ENCODE data around the gene CAMK1D.

CAMK1D gene

DNA sequence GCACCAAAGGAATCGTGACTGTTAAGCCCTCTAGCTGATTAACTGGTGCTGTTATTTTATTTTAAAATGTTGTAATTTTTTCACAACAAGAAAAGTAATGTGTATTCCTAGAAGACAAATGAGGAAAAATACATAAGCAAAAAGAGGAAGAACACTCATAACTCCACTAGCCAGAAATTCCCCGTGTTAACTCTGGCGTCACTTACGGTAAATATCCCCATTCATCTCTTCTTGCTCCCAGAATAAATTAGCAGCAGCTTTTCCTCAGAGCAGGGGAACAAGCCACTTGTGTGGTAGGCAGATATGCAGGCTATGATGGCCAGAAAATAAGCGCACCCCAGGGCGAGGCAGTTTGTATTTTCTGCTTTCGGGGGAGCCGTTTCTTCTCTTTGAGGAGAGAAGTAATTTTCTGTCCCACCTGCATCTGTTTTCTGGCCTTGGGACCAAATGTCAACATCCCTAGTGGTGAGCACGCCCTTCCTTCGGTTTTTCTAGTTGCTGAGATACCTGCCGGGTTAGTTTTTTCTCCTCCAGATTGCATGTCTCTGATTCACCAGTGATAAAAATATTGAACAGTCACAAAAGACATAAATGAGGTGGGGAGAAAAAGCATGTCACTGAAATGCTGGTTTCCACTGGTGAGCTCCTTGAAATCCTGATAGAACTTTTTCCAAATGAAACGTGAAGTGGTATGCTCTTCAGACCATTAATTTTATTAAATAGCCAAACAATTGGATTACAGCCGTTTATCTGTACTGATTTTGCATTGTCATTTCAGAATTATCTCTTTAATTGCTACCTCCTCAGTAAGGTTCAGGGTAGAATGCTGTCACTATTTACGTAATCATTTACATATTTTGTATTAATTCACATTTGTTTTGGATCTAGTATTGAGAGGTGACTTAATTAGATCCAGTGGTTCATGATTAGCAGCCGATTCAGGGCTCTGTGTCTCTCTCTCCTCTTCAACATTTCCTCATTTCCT is 268.1 kb downstream of the CAMK1D start:
- TF ChIP-seq, protein P1, sequence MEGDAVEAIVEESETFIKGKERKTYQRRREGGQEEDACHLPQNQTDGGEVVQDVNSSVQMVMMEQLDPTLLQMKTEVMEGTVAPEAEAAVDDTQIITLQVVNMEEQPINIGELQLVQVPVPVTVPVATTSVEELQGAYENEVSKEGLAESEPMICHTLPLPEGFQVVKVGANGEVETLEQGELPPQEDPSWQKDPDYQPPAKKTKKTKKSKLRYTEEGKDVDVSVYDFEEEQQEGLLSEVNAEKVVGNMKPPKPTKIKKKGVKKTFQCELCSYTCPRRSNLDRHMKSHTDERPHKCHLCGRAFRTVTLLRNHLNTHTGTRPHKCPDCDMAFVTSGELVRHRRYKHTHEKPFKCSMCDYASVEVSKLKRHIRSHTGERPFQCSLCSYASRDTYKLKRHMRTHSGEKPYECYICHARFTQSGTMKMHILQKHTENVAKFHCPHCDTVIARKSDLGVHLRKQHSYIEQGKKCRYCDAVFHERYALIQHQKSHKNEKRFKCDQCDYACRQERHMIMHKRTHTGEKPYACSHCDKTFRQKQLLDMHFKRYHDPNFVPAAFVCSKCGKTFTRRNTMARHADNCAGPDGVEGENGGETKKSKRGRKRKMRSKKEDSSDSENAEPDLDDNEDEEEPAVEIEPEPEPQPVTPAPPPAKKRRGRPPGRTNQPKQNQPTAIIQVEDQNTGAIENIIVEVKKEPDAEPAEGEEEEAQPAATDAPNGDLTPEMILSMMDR (IDR thresholded peaks at IDR 0.05; ENCODE audit: low read depth, low read length, missing control alignments), result no peak
- no peak for DNase-seq (ENCODE audit: low read depth)
- in situ Hi-C loops (cut with HindIII; ENCODE audit: low sequenced_read_pairs), result no loop called here
- no peak overlapping the region for H3K4me3 ChIP-seq (ENCODE audit: low read depth, low read length)

DNA sequence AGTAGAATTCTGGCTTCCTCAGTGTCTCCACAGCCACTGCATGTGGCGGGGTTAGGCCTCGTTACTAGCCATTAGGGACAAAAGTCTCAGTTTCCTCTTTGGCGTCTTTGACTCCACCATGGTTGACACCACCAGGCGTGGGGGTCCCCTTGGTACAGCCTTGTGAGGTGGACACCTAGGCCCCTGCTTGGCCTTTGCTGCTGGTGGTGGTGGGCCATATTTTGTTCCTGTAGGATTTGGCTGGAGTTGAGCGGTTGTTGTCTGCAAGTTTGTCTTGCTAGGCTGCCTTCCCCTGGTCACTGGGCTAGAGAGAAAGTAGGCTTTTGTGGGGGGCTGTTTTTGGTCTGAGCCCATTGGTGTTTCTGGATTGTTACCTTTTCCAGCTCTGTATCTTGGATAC is 272.7 kb downstream of the CAMK1D start:
- TF ChIP-seq, protein P1 (IDR thresholded peaks at IDR 0.05; ENCODE audit: low read depth, low read length, missing control alignments), result no peak
- no peak for DNase-seq (ENCODE audit: low read depth)
- in situ Hi-C loops (cut with HindIII; ENCODE audit: low sequenced_read_pairs), result no loop called here
- no peak overlapping the region for H3K4me3 ChIP-seq (ENCODE audit: low read depth, low read length)

DNA sequence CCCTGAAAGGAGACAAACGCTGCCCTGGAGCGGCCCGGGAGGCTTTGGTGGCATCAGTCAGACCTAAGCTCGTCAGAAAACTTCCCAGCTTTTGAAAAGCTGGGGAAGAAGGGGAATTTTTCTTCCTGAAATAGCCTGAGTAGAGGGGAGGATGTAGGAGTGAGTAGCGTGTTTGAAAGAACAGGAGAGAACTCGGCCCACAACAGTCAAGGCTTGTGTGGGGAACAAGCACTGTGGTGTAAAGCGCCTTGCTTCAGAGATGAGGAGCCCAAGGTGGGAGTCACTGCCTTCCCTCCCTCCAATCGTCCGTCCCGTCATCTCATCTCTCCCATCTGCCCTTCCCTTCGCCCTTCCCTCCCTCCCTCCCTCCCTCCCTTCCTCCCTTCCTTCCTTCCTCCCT is 273.3 kb downstream of the CAMK1D start:
- no peak overlapping the region for H3K4me3 ChIP-seq (ENCODE audit: low read depth, low read length)
- in situ Hi-C loops (cut with HindIII; ENCODE audit: low sequenced_read_pairs), result no loop called here
- TF ChIP-seq, protein P1 (IDR thresholded peaks at IDR 0.05; ENCODE audit: low read depth, low read length, missing control alignments), result no peak
- no peak for DNase-seq (ENCODE audit: low read depth)

DNA sequence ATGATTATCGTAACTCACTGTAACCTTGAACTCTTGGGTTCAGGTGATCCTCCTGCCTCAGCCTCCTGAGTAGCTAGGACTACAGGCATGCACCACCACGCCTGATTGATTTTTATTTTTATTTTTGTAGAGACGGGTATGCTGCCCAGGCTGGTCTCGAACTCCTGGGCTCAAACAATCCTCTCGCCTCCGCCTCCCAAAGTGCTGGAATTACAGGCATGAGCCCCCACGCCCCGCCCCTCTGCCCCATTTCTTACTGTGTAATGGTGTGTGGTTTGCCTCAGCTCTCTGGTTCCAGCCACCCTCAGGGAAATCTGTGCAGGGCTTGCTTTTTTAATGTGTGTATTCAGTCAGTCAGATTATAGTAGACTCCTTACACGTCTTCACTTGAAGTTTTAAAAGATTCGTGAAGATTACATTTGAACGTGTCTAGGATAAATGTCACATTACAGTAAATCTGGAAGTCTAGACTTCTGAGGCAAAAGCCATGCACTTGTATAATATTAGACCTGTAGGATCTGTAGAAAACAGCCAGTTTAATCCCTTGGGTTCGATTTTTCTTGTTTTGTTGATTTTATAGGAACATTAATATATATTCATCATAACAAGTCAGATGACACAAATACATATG is 276.2 kb downstream of the CAMK1D start:
- TF ChIP-seq, protein P1 (IDR thresholded peaks at IDR 0.05; ENCODE audit: low read depth, low read length, missing control alignments), result no peak

DNA sequence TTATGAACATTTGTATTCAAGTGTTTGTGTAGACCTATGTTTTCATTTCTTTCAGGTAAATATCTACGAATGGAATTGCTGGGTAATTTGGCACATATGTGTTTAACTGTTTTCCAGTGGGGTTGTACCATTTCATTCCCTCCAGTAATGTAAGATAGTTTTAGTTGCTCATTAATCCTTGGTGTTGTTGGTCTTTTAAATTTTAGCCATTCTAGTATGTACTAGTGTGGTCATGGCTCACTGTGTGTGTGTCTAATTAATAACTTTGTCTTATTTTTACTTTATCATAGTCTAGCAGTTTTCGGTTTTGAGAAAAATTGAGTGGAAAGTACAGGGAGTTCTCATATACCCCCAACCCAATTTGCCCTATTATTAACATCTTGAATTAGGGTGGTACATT is 278.8 kb downstream of the CAMK1D start:
- in situ Hi-C loops (cut with HindIII; ENCODE audit: low sequenced_read_pairs), result no loop called here
- no peak overlapping the region for H3K4me3 ChIP-seq (ENCODE audit: low read depth, low read length)
- DNase-seq (ENCODE audit: low read depth), result no peak
- TF ChIP-seq, protein P1 (IDR thresholded peaks at IDR 0.05; ENCODE audit: low read depth, low read length, missing control alignments), result no peak

More for the DNA sequence above, 276.2 kb downstream of the CAMK1D start:
- in situ Hi-C loops (cut with HindIII; ENCODE audit: low sequenced_read_pairs), result no loop called here
- H3K4me3 ChIP-seq (ENCODE audit: low read depth, low read length), result no peak overlapping the region
- DNase-seq (ENCODE audit: low read depth), result no peak

DNA sequence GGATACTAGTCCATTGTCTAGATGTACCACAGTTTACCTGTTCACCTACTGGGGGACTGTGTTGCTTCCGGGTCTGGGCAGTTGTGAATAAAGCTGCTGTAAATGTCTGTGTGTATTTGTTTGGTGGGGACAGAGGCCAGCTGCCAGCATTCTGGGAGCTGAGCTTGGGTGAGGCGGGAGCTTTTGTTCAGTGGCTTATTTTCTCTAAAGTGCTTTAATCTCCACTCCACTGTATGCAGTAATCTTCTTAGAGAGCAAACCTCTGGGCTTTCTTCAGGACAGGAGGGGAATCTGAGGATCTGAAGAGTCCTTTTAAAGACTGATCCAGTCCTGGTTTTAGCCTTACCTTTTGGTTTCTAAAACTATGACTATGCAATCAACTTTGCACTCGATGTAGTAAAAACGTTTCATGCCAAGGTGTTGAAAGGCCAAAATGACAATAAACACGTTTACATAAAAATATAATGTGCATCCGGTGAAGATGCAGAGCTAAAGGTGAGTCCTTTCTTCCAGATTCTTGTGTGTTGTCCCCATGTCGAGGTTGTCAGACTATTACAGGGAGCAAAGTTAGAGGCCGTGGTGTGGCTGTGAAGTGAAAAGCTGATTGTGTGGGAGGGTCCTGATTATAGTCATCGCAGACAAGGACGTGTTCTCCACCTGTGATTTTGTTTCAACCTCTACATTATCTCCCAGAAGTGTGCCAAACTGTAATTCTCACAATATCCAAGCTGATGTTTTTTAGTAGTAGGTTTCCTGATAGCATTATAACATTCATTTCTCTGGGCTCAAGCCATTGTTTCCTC is 279.8 kb downstream of the CAMK1D start:
- DNase-seq (ENCODE audit: low read depth), result no peak
- H3K4me3 ChIP-seq (ENCODE audit: low read depth, low read length), result no peak overlapping the region
- TF ChIP-seq, protein P1 (IDR thresholded peaks at IDR 0.05; ENCODE audit: low read depth, low read length, missing control alignments), result no peak
- in situ Hi-C loops (cut with HindIII; ENCODE audit: low sequenced_read_pairs), result no loop called here

Measured in astrocyte of the cerebellum (primary cell).